Left cardiac atrium (tissue), 4 donors: Measurements from ENCODE around the gene MRPS14. TPM values are rescaled to one million over a fixed set of nuclear protein-coding genes. Genes with fewer than 3 reads are reported as not detected.

Experiments
- ATAC-seq, 2 donors: fragments of 200-7000 bp; cut with Tn5 transposase; one replicate each; pipeline ENCODE4 v1.9.1; 2020; ENCODE audit warnings: mild to moderate bottlenecking in 2 of 2, moderate library complexity in 2 of 2
- DNase-seq: peaks from one replicate; pipeline ENCODE4 v3.0.0-alpha.2; 2020
- intact Hi-C, 2 donors: fragments of 100-400 bp; cut with DNase I; formaldehyde crosslinking; loops; one replicate each; pipeline versions ENCODE4 v1.14.1 to v1.15.1; 2022 to 2023
- total RNA-seq, 2 donors: library from RNA; stranded (reverse); fragmentation: NEBNext Ultra II Directional; extraction: Animal tissue kit (Norgen Biotek cat#: 25700); gene quantifications; one replicate each; pipeline ENCODE4 v1.2.1, GENCODE V29; 2021
- donor health status: DM: no; HTN: yes; CAD: no.
- donor health status: DM: no; HTN: yes; CAD: no; lungs with severe emphysema.
- donor health status: DM: yes; HTN: yes; CAD: no.
- donor health status: Dilated cardiomyopathy.

Gene MRPS14
- total RNA-seq, 2 donors from 2014 or later: 26.0 to 26.7 TPM

DNA sequence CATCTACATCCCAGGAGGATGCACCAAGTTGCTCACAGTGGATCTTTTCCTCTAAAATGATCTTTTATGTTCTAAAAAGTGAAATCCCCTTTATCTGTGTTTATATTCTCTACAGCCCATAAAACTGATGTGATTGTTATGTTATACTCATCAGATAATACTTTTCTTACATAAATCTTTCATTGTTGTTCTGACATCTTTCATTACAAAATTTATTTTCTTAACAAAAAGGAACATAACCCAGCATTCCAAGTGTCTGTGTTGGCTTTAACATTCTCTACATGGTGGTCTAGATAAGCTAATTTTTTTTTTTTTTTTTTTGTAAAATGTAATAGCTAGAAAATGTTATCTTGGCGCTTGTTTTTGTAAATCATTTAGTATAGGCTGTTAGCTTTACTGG is 31.8 kb downstream of the MRPS14 start:
- ATAC-seq: no peak
- no peak for DNase-seq
- intact Hi-C loops: no loop called here

DNA sequence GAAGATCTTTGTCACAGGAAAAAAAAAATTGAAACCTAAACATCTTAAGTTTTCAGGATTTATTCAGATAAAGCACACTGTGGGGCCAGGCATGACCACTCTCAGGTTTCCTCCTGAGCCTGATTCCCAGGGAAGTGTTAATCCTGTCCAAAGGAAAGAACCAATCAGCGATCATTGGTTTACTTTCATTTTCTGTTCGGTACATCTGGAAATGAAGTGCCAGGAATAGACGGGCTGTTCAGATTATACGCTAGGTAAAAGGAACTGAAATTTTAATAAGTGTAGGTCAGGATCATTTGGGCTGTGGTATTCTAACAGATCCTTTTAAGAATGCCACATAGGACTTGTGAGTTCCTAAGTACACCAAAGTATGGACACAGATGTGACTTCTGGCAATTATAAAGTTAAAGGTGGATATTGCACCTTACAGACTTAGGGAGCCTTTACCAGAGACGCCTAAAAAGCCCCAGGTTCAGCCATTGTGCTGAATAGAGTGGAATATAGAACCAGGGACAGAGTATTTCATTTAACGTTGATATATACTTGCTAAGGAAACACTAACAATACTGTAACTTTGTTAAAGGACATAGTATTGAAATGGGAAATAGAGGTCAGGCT is 32.7 kb downstream of the MRPS14 start:
- no peak for DNase-seq
- intact Hi-C loops: no loop called here

DNA sequence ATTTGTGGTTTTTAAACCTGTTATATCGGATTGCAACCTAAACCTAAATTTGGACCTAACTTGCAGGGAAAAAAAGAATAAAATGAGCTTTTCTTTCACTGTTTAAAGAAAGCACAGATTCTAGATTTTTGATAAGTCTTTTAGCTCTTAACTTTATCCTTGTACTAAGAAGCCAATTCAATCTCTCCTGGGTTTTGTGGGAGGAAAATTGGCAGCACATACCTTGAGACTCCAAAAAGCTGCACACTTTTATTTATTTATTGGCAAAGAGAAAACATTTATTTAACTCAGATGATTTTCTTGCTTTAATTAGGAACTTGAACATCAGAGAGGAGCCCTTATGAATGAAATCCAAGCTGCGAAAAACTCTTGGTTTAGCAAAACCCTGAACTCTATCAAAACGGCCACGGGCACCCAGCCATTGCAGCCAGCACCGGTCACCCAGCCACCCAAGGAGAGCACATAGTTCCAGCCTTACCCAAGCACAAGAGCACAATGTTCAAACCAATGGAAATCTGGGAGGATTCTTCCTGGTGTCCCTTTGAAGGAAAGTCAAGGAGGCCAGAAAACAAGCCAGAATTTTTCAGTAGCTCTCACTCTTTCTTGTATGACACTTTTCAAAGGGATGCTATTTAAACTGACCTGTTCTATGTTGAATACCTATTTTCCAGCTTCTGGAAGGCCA is 33.5 kb downstream of the MRPS14 start:
- intact Hi-C loops: loop anchor here in 1 of 2 donors (10.0 kb wide), 1 partner anchor 115 kb away; no protein-coding TSS in a partner anchor
- peak; percentile 35 to 50 for ATAC-seq
- DNase-seq: no peak

More for the DNA sequence above, 32.7 kb downstream of the MRPS14 start:
- peak; percentile 72 to 82 for ATAC-seq

DNA sequence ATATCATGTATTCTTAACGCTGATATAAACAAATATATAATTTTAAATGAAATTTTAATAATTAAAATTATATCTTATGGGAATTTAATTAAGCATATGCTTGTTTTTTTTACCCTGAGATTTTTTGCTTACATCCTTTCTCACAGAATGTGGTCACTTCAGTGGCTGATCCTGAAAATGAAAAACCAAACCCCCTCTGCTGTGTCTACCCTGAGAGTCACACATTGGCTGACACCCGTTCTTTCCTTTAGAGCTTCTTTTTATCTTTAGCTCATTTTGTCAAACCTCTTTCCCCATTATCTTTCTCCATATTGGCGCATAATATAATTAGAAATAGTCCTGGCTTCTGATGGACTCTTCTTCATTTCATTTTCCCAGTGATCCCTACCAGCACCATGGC is 34.2 kb downstream of the MRPS14 start:
- DNase-seq: no peak
- intact Hi-C loops: loop anchor here in 1 of 2 donors (10.0 kb wide), 1 partner anchor 114 kb away; no protein-coding TSS in a partner anchor
- no peak for ATAC-seq

DNA sequence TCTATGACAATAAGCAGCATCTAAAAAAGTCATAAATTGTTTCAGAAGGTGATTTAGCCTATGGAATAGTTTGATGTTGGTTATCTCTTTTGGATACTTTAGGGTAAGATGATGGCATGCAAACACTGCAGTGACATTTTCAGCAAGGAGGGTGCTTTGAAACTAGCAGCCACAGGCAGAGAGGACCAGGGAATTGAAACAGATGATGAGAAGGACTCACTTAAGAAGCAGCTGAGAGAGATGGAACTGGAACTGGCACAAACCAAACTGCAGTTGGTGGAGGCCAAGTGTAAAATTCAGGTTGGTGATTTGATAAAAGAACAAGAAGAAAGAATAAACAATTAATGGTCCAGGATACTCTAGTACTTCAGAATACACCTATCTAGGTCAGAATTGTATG is 34.7 kb downstream of the MRPS14 start:
- no peak for DNase-seq
- ATAC-seq: no peak
- intact Hi-C loops: loop anchor here in 1 of 2 donors (10.0 kb wide), 1 partner anchor 114 kb away; no protein-coding TSS in a partner anchor

DNA sequence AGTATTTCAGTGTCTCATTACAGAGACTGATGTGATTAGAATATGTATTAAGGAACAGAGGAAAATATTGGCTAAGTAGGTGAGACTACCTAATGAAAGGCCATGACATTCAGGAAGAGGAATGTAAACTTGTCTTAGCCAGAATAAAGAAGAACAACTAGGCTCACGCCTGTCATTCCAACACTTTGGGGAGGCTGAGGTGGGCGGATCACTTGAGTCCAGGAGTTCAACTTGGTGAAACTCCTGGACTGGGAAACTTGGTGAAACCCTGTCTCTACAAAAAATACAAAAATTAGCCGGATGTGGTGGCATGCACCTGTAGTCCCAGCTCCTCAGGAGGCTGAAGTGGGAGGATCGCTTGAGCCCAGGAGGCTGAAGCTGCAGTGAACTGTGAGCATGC is 38.3 kb downstream of the MRPS14 start:
- DNase-seq (no peak), ATAC-seq (no peak)
- intact Hi-C loops: loop anchor here (5.0 to 10.0 kb wide), 2 partner anchors 110 to 213 kb away; no protein-coding TSS in a partner anchor

DNA sequence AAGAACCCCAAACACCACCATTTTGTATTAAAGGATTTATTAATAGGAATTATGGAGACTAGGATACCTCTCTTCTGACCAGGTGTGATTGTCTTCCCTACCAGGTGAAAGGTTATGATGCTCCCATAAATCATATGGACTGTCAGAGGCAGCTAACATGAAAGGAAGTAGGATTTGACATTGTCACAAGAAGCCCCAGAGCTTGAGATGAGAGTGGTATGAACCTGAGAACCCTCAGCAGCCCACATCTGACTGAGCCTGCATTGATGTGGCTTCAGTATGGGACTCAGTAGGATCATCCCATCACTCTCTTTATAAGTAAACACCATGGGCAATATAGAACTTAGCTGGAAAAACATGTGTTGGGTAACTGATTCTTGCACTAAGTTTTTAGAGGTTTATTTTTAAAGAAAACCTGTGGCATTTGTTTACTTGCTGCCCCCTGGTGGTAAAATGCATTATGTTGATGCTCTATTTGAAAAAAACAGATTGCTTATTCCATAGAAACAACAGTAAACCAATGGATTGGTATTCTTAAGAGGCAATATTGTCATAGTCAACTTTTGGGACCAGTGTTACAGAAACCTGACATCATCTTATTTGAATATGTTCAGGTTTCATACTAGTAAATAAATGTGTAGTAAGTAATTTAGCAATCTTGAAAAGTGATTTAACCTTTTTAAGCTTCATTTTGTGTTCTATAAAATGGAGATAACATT is 40.1 kb downstream of the MRPS14 start:
- intact Hi-C loops: loop anchor here (5.0 to 10.0 kb wide), 2 partner anchors 108 to 211 kb away; no protein-coding TSS in a partner anchor
- no peak for ATAC-seq
- no peak for DNase-seq

DNA sequence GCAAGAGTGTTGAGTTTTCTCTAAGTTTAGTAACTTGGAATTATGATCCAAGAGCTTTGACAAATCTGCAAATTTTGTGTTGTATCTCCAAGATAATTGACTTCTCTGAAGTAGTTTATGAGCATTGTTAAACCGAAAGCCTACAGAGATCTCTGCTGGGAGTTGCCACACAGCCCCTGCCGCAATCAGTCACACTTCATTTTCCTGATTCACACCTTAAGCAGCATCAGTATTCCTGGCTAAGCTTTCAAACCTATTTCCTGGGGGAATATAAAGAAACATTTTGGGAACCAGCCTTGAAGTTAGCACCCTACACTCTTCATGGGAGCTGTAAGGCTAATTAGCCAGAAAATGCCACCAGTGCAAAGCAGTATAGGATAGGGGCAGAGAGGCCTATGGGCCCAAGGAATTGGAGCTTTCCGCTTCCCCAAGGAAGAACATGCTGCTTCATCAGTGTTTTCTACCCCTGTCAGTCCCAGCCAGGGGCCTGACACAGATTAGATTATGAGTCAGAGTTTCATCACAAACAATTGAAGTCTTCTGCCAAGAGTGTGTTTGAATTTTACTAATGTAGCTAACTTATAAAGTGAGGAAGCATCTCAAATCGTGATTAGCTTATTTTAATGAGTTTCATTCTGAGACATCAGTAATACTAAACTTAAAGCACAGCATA is 46.7 kb downstream of the MRPS14 start:
- intact Hi-C loops: loop anchor here in 1 of 2 donors (10.0 kb wide), 1 partner anchor 202 kb away; no protein-coding TSS in a partner anchor
- ATAC-seq (peak in 1 of 2 donors; percentile 81), DNase-seq (no peak)

DNA sequence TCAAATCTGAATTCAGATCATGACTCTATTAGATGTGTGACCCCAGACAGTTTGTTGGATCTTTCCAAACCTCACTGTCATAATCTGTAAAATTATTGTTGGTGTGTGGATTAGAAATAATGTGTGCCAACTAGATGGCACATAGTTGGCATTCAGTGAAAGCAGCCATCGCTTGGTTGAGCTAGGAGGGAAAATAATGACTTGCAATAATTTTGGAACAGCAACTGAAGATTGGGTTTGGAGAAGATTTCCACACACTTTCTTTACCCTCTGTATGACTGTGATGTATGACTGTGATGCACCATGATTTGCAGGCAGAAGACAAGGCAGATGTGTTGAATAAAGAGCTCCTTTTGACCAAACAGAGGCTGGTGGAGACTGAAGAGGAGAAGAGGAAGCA is 47.5 kb downstream of the MRPS14 start:
- peak in 1 of 2 donors; percentile 32 for ATAC-seq
- no peak for DNase-seq
- intact Hi-C loops: loop anchor here in 1 of 2 donors (10.0 kb wide), 1 partner anchor 201 kb away; no protein-coding TSS in a partner anchor

DNA sequence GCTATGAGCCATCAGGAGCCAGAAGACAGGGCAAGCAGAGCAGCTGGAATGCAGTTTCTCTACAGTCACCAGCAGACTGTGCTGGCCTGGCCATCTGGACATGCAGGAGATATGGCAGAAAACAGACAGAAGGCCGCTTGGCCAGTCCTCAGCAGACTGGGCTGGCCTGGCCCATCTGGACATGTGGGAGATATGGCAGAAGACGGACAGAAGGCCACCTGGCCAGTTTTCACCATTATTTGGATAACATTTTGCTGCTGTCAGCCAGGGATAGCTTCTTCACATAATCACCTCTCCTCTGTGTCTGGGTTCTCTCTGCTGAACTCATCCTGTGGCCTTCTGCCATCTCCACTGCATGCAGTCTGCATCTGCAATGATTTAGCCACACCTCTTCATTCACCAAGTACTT is 48.5 kb downstream of the MRPS14 start:
- no peak for DNase-seq
- intact Hi-C loops: loop anchor here in 1 of 2 donors (10.0 kb wide), 1 partner anchor 200 kb away; no protein-coding TSS in a partner anchor
- ATAC-seq: peak; percentile 86

DNA sequence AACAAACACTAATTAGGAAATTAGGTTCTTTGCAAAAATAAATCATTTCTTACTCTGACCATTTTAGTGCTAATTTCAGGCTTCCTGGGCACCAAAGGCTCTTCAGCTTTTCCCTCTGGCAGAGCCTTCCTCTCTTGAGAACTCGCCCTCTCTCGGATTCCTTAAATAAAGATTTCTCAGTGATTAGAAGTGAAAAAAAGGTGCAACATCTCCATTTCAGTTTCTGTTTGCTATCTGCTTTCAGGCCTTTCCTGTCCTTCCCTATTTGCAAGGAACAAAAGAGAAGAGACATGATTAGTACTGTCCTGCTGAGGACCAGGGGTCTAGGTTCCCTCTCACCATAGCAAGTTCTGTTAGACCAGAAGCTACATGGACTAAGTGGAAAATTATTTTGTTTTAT is 51.3 kb downstream of the MRPS14 start:
- ATAC-seq (no peak), DNase-seq (no peak)
- intact Hi-C loops: loop anchor here in 1 of 2 donors (10.0 kb wide), 1 partner anchor 197 kb away; no protein-coding TSS in a partner anchor

DNA sequence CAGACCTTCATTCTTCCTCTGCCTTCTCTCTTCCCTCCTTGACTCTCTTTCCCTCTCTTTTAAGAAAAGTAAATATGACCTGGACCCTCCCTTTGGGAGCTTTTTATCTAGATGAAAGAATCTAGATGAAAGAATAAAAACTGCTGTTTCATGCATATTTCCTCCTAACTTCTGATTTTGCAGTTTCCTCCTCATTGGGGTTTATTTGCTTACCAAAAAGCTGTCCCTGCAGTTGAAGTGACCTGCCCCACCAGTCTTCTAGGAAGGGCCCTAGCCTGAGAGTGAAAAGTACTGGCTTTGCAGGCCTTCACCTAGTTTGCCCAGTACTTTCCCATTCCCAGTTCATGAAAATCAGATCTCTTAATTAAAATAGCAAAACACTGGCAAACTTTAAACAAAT is 51.8 kb downstream of the MRPS14 start:
- intact Hi-C loops: loop anchor here in 1 of 2 donors (10.0 kb wide), 1 partner anchor 197 kb away; no protein-coding TSS in a partner anchor
- no peak for DNase-seq
- ATAC-seq: no peak

DNA sequence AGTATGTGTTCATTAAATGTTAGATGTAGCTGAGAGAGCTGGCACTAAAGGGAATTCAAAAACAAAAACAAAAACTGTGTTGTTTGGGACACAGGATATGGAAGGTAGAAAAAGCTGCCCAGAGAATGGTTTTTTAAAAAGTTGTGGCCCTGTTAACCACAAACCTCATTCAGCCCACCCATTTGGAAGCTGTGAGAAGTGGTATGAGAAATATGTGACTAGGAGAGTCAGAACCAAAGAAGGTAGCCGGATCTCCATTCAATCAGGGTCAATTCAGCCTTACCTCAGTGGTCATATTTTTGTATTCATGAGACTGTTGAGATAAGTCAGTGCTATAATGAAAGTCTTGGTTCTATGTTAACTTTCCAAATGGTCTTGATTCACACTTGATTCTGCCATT is 53.2 kb downstream of the MRPS14 start:
- intact Hi-C loops: loop anchor here (10.0 kb wide), 2 partner anchors 75 to 195 kb away; no protein-coding TSS in a partner anchor
- no peak for DNase-seq
- ATAC-seq: no peak

DNA sequence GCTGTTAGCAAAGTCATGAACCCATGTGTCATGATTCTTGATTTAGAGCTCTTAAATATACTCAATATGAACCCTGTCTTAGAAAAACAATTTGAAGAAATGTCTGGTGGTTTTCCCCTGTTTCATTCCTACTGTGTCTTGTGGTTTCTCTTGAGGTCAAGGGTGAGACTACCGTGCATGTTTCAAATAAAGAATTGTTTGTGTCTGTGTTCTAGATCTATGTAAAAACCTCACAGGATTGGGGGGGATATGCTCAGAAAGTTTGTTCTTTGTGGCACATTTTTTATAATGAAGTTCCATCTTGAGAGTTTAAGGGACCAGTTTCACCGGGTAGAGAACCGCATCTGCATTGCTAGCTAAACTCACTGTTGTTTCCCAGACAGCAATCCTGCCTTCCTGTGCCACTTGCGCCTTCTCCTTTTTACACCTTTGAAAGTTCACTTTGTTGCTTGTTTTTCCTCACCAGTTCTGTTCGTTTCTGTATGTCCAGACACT is 54.4 kb downstream of the MRPS14 start:
- no peak for DNase-seq
- peak in 1 of 2 donors; percentile 29 for ATAC-seq
- intact Hi-C loops: loop anchor here in 1 of 2 donors (10.0 kb wide), 1 partner anchor 74 kb away; no protein-coding TSS in a partner anchor

DNA sequence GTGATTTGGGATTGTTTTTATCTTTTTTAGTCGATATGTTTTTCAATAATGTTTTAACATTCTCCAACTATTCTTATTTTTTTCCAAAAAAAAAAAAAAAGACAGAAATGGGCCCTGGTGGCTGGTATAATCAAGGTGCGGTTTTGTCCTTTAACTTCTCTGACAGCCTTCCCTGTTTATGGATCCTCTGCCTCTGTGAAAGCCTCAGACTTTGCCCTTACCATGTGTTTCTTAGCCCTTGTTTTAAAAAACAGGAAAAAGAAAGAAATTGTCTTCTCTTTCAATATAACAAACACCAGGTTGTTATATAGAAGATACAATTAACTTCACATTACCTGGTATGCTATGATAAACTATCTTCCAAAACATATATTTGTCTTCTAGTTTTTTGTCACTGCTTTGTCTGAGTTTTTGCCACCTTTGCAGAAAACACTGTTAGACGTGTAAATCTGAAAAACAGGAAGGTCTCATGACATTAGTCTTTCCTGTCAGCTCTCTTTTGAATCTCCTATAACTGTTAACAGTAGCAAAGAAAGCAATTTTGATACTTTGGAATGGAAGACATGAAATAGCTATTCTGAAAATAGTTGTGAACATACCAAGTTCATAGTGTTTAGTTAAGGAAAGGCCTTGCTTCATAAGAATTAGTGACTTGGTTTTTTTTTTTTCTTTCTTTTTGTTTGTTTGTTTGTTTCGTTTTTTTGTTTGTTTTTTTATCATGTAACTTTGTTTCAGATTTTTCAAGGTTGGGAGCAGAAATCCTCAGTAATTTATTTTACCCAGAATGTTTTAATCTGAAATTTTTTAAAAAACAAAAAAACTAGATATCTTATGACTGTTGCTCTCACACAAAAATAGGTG is 55.1 kb downstream of the MRPS14 start:
- intact Hi-C loops: loop anchor here in 1 of 2 donors (10.0 kb wide), 1 partner anchor 73 kb away; no protein-coding TSS in a partner anchor
- ATAC-seq (no peak), DNase-seq (no peak)

DNA sequence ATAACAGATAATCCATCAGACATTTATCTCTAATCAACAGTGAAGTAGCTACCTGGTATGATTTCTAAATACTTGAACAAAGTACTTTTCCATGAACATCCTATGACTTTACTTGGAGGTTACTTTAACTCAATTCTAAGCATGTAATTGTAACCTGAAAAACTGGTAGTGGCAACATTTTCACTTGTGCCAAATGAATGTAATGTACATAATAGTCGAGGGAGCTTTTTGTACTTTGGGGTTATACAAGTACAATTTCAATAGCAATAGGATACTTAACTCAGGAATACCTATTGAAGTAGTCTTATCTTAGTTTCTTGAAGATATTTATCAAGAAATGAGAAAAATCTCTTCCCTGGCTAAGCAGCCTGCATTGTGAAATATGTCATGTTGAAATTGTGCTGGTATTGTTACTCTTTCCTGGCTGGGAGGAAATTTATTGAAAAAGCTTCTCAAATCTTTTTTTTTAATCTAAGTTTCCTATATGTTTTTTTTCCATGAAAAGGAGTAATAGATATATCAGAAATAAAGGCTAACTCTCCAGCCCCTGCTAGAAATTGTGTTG is 57.1 kb downstream of the MRPS14 start:
- DNase-seq: no peak
- intact Hi-C loops: loop anchor here in 1 of 2 donors (10.0 kb wide), 1 partner anchor 71 kb away; no protein-coding TSS in a partner anchor
- no peak for ATAC-seq

DNA sequence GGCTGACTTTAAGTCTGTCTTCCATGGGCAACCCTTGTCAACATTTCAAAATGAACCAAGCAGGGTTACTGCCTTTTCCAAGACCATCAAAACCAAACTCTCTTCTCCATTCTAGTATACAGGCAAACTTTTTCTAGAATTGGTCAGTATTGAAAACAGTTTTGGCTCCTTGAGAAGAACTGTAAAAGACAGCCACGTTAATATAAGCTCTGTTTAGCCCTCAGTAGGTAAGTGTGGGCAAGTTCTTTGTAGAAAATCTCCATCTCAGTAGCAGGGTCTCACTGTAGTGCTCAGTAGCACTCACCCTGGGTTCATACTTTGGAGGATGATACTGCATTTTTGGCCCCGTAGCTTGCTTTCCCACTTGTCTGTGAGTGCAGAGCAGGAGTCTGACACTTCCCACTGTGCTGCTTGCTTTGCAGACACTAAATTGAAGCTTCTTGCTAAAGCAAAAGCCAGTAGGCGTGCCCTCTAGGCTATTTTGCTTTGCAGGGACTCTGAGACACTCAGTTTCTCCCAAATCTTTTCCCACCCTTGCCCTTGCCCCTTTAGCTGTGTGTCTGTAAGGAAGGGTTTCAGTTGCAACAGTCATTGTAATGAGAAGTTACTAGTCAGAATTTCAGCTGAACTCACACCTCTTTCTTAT is 57.7 kb downstream of the MRPS14 start:
- ATAC-seq (peak; percentile 54 to 62), DNase-seq (no peak)
- intact Hi-C loops: loop anchor here in 1 of 2 donors (10.0 kb wide), 1 partner anchor 71 kb away; no protein-coding TSS in a partner anchor
